ENCODE measurements around the gene PRKCH.

GRCh38 chr14:61570549-61571290 lies 249.3 kb downstream of the PRKCH start:
- TF ChIP-seq CTCF (IDR thresholded peaks at IDR 0.05) = no peak
- TF ChIP-seq POLR2AphosphoS5 (IDR thresholded peaks at IDR 0.05; ENCODE audit: insufficient read depth in 1 of 2, low read depth in 1 of 2) = no peak
- no peak for TF ChIP-seq POLR2A (IDR thresholded peaks at IDR 0.05)
